ENCODE data around the gene CACNA1I.

Gene CACNA1I

GRCh38 chr22:39719559-39720450 lies 149.3 kb downstream of the CACNA1I start:
- Mint-ChIP-seq H3K27ac (no peak overlapping the region), H3K36me3 (ENCODE audit: low read depth) (no peaks in the 10 kb centered on the region), H3K9me3 (no peaks in the 10 kb centered on the region), H3K4me1 (peaks cover 26% of the 10 kb centered on the region), H3K4me3 (no peak overlapping the region), H3K27me3 (ENCODE audit: low read depth, poor library complexity) (peaks cover 11% of the 10 kb centered on the region)
- TF ChIP-seq CTCF (IDR thresholded peaks at IDR 0.05) = no peak
- DNase-seq = no peak

- no peak overlapping the region for H3K27ac Mint-ChIP-seq
- H3K9me3 Mint-ChIP-seq = no peaks in the 10 kb centered on the region
- no peaks in the 10 kb centered on the region for H3K36me3 Mint-ChIP-seq (ENCODE audit: low read depth)
- TF ChIP-seq CTCF (IDR thresholded peaks at IDR 0.05) = no peak
- H3K27me3 Mint-ChIP-seq (ENCODE audit: low read depth, poor library complexity) = peaks cover 8% of the 10 kb centered on the region
- peaks cover 21% of the 10 kb centered on the region for H3K4me1 Mint-ChIP-seq
- H3K4me3 Mint-ChIP-seq = no peak overlapping the region
- no peak for DNase-seq
These were observed 150.9 kb downstream of the CACNA1I start for GRCh38 chr22:39721206-39722031.

GRCh38 chr22:39722032-39722325 lies 151.4 kb downstream of the CACNA1I start:
- Mint-ChIP-seq H3K4me3 (no peak overlapping the region), H3K4me1 (peaks cover 16% of the 10 kb centered on the region), H3K27me3 (ENCODE audit: low read depth, poor library complexity) (peaks cover 8% of the 10 kb centered on the region), H3K9me3 (no peaks in the 10 kb centered on the region), H3K27ac (no peak overlapping the region), H3K36me3 (ENCODE audit: low read depth) (no peaks in the 10 kb centered on the region)
- no peak for DNase-seq
- TF ChIP-seq CTCF (IDR thresholded peaks at IDR 0.05) = no peak

- no peaks in the 10 kb centered on the region for H3K36me3 Mint-ChIP-seq (ENCODE audit: low read depth)
- H3K27ac Mint-ChIP-seq = no peak overlapping the region
- peaks cover 12% of the 10 kb centered on the region for H3K27me3 Mint-ChIP-seq (ENCODE audit: low read depth, poor library complexity)
- H3K9me3 Mint-ChIP-seq = no peaks in the 10 kb centered on the region
- DNase-seq = no peak
- H3K4me3 Mint-ChIP-seq = no peak overlapping the region
- H3K4me1 Mint-ChIP-seq = peaks cover 13% of the 10 kb centered on the region
- TF ChIP-seq CTCF (IDR thresholded peaks at IDR 0.05) = no peak
These were observed 151.9 kb downstream of the CACNA1I start for GRCh38 chr22:39722501-39722900.

- DNase-seq = no peak
- Mint-ChIP-seq H3K4me1 (peaks cover 13% of the 10 kb centered on the region), H3K4me3 (no peak overlapping the region), H3K36me3 (ENCODE audit: low read depth) (no peaks in the 10 kb centered on the region), H3K27ac (no peak overlapping the region), H3K9me3 (no peaks in the 10 kb centered on the region), H3K27me3 (ENCODE audit: low read depth, poor library complexity) (peaks cover 8% of the 10 kb centered on the region)
- TF ChIP-seq CTCF (IDR thresholded peaks at IDR 0.05) = no peak
These were observed 152.9 kb downstream of the CACNA1I start for GRCh38 chr22:39723463-39723862.
